ENCODE data around the gene L3MBTL4.

- TF ChIP-seq REST (IDR thresholded peaks at IDR 0.05; ENCODE audit: low read depth) (no peak), ZBTB7A (IDR thresholded peaks at IDR 0.05; ENCODE audit: low read depth) (no peak), CEBPB (IDR thresholded peaks at IDR 0.05) (no peak), YY1 (IDR thresholded peaks at IDR 0.05; ENCODE audit: low read depth) (no peak)
These were observed 335.3 kb downstream of the L3MBTL4 start for GRCh38 chr18:6079406-6079805.
